ENCODE data around the gene FAM3C.

The FAM3C gene

DNA sequence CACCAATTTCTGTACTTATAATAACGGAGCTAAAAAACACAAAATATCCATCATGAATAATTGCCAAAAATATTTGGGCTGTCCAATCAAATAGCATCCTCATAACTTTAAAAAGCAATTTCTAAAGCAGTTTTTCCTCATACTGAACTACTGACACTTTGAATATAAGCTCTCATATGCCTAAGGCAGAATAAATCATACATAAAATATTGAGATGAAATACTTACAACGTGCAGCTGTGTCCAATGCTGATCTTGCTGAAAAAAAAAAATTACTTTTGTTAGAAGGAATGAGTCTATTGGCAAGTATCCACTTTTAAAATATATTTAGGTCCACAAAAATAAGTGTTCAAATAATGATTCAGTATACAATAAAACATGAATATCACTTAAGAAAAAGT is 24.2 kb downstream of the FAM3C start:
- ChIA-PET POLR2A (interaction anchor here (0.6 kb wide), 1 partner anchor 24 kb away, joined by 3 read pairs; the partner anchor contains the start of gene FAM3C), CTCF (interaction anchor here (2.3 kb wide), 1 partner anchor 25 kb away, joined by 22 read pairs; the partner anchor contains the start of gene FAM3C)
- Histone ChIP-seq H3K36me3 (ENCODE audit: control insufficient read depth in 4 of 4, insufficient read depth in 4 of 4, low read length in 3 of 4) (peaks cover 10 to 24% (median 22%) of the 10 kb centered on the region in 4 experiments), H3K4me3 (ENCODE audit: control insufficient read depth in 1 of 7, extremely low read depth in 1 of 7, insufficient read depth in 4 of 7, low read depth in 2 of 7, low read length in 6 of 7) (no peak overlapping the region), H3K4me1 (ENCODE audit: control extremely low read depth in 1 of 4, control insufficient read depth in 4 of 4, insufficient read depth in 4 of 4, low read length in 3 of 4) (peaks cover 4 to 13% (median 10%) of the 10 kb centered on the region in 4 experiments), H3K9me3 (ENCODE audit: control extremely low read depth in 1 of 5, control insufficient read depth in 4 of 5, insufficient read depth in 2 of 5, low read depth in 1 of 5, low read length in 4 of 5) (no peaks in the 10 kb centered on the region), H3K27ac (ENCODE audit: insufficient read depth in 1 of 2, low read depth in 1 of 2, low read length in 2 of 2, poor library complexity in 1 of 2, severe bottlenecking in 2 of 2) (peak overlapping the region in 1 of 2 experiments; percentile 13), H3K27me3 (replicated peaks in 2 of 5; ENCODE audit: control insufficient read depth in 4 of 5, insufficient read depth in 5 of 5, low read length in 4 of 5) (no peaks in the 10 kb centered on the region)
- no peak for DNase-seq
- WGBS (ENCODE audit: insufficient coverage) = 100% methylated on average over 1 of the region's 2 CpGs

- Histone ChIP-seq H3K4me1 (ENCODE audit: control extremely low read depth in 1 of 4, control insufficient read depth in 4 of 4, insufficient read depth in 4 of 4, low read length in 3 of 4) (peaks cover 4 to 13% (median 10%) of the 10 kb centered on the region in 4 experiments), H3K36me3 (ENCODE audit: control insufficient read depth in 4 of 4, insufficient read depth in 4 of 4, low read length in 3 of 4) (peaks cover 6 to 20% (median 20%) of the 10 kb centered on the region in 4 experiments), H3K9me3 (ENCODE audit: control extremely low read depth in 1 of 5, control insufficient read depth in 4 of 5, insufficient read depth in 2 of 5, low read depth in 1 of 5, low read length in 4 of 5) (no peaks in the 10 kb centered on the region), H3K27me3 (replicated peaks in 2 of 5; ENCODE audit: control insufficient read depth in 4 of 5, insufficient read depth in 5 of 5, low read length in 4 of 5) (no peaks in the 10 kb centered on the region), H3K4me3 (ENCODE audit: control insufficient read depth in 1 of 7, extremely low read depth in 1 of 7, insufficient read depth in 4 of 7, low read depth in 2 of 7, low read length in 6 of 7) (no peak overlapping the region), H3K27ac (ENCODE audit: insufficient read depth in 1 of 2, low read depth in 1 of 2, low read length in 2 of 2, poor library complexity in 1 of 2, severe bottlenecking in 2 of 2) (peak overlapping the region in 1 of 2 experiments; percentile 13)
- WGBS (ENCODE audit: insufficient coverage) = no CpG with 5 or more reads among the region's 1 CpG
- no peak for DNase-seq
- POLR2A ChIA-PET = interaction anchor here (0.6 kb wide), 1 partner anchor 25 kb away, joined by 3 read pairs; the partner anchor contains the start of gene FAM3C
- CTCF ChIA-PET = interaction anchor here (2.3 kb wide), 1 partner anchor 25 kb away, joined by 22 read pairs; the partner anchor contains the start of gene FAM3C
Observed at GRCh38 chr7:121371367-121371766, 24.7 kb downstream of the FAM3C start.

DNA sequence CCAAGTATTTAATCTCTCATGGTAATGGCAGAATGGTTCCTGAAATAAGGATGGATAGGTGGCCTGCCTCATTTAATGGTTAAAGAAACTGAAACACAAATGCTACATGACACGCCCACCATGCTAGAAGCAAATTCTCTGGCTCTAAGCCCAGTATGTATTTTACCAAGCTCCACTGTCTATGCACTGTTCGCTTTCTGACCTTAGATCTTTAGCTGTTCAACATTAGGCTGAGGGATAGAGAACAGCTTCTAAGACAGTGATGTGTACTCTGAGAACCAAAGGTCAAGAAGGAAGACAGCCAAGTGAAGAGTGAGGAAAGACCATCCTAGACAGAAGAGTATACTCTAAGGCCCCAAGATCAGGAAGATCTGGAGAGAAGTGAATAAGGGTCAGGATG is 26.6 kb downstream of the FAM3C start:
- Histone ChIP-seq H3K4me1 (ENCODE audit: control extremely low read depth in 1 of 4, control insufficient read depth in 4 of 4, insufficient read depth in 4 of 4, low read length in 3 of 4) (peaks cover 4 to 13% (median 10%) of the 10 kb centered on the region in 4 experiments), H3K27ac (ENCODE audit: insufficient read depth in 1 of 2, low read depth in 1 of 2, low read length in 2 of 2, poor library complexity in 1 of 2, severe bottlenecking in 2 of 2) (no peak overlapping the region), H3K9me3 (ENCODE audit: control extremely low read depth in 1 of 5, control insufficient read depth in 4 of 5, insufficient read depth in 2 of 5, low read depth in 1 of 5, low read length in 4 of 5) (no peaks in the 10 kb centered on the region), H3K27me3 (replicated peaks in 2 of 5; ENCODE audit: control insufficient read depth in 4 of 5, insufficient read depth in 5 of 5, low read length in 4 of 5) (no peaks in the 10 kb centered on the region), H3K4me3 (ENCODE audit: control insufficient read depth in 1 of 7, extremely low read depth in 1 of 7, insufficient read depth in 4 of 7, low read depth in 2 of 7, low read length in 6 of 7) (no peak overlapping the region), H3K36me3 (ENCODE audit: control insufficient read depth in 4 of 4, insufficient read depth in 4 of 4, low read length in 3 of 4) (peaks cover 0 to 19% (median 9%) of the 10 kb centered on the region in 4 experiments)
- ChIA-PET CTCF (interaction anchor here (0.9 to 5.1 kb wide), 4 partner anchors 16 to 179 kb away, joined by 3 to 67 read pairs (median 38); partner anchors contain the start of gene FAM3C), POLR2A (no interaction called here)
- 80% methylated on average over 1 of the region's 2 CpGs for WGBS (ENCODE audit: insufficient coverage)
- DNase-seq = no peak

DNA sequence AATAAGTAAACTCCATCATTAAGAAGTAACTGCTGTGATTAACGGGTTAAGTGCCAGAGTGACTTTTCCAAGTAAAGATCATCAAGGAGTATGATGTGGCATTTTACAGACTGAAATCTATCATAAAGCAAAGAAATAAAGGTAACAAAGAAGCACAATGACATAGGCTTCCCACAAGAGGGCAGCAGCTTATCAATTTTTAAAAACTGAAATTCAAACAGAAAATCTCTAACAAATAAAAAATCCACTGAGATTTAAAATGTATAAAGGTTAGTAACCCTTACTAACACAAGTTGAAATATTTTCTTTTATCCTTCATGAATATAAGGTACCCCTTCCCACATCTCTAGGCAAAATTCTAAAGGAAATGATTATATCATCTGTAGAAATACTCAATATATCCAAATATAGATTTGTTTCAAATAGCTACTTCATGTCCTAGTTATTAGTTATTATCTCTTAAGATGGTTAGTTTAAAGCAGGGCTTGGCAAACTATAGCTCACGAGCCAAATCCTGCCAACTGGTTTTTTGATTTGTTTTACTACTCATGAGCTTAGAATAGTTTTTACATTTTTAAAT is 29.2 kb downstream of the FAM3C start:
- Histone ChIP-seq H3K9me3 (ENCODE audit: control extremely low read depth in 1 of 5, control insufficient read depth in 4 of 5, insufficient read depth in 2 of 5, low read depth in 1 of 5, low read length in 4 of 5) (no peaks in the 10 kb centered on the region), H3K4me3 (ENCODE audit: control insufficient read depth in 1 of 7, extremely low read depth in 1 of 7, insufficient read depth in 4 of 7, low read depth in 2 of 7, low read length in 6 of 7) (no peak overlapping the region), H3K27ac (ENCODE audit: insufficient read depth in 1 of 2, low read depth in 1 of 2, low read length in 2 of 2, poor library complexity in 1 of 2, severe bottlenecking in 2 of 2) (no peak overlapping the region), H3K4me1 (ENCODE audit: control extremely low read depth in 1 of 4, control insufficient read depth in 4 of 4, insufficient read depth in 4 of 4, low read length in 3 of 4) (peaks cover 0 to 4% (median 0%) of the 10 kb centered on the region in 4 experiments), H3K27me3 (replicated peaks in 2 of 5; ENCODE audit: control insufficient read depth in 4 of 5, insufficient read depth in 5 of 5, low read length in 4 of 5) (no peaks in the 10 kb centered on the region), H3K36me3 (ENCODE audit: control insufficient read depth in 4 of 4, insufficient read depth in 4 of 4, low read length in 3 of 4) (peaks cover 5 to 20% (median 13%) of the 10 kb centered on the region in 4 experiments)
- WGBS (ENCODE audit: insufficient coverage) = no CpG with 5 or more reads among the region's 2 CpGs
- CTCF ChIA-PET = interaction anchor here (0.8 to 5.1 kb wide), 19 partner anchors 13 to 628 kb away, joined by 3 to 67 read pairs (median 5); partner anchors contain the start of gene FAM3C
- DNase-seq = peak; percentile 46 to 76 (median 68)
- POLR2A ChIA-PET = no interaction called here

- H3K9me3 ChIP-seq (ENCODE audit: control extremely low read depth in 1 of 5, control insufficient read depth in 4 of 5, insufficient read depth in 2 of 5, low read depth in 1 of 5, low read length in 4 of 5) = no peaks in the 10 kb centered on the region
- no peaks in the 10 kb centered on the region for H3K4me1 ChIP-seq (ENCODE audit: control extremely low read depth in 1 of 4, control insufficient read depth in 4 of 4, insufficient read depth in 4 of 4, low read length in 3 of 4)
- DNase-seq = no peak
- no peak overlapping the region for H3K4me3 ChIP-seq (ENCODE audit: control insufficient read depth in 1 of 7, extremely low read depth in 1 of 7, insufficient read depth in 4 of 7, low read depth in 2 of 7, low read length in 6 of 7)
- peaks cover 11 to 22% (median 16%) of the 10 kb centered on the region in 4 experiments for H3K36me3 ChIP-seq (ENCODE audit: control insufficient read depth in 4 of 4, insufficient read depth in 4 of 4, low read length in 3 of 4)
- CTCF ChIA-PET = interaction anchor here (1.1 to 1.3 kb wide), 3 partner anchors 13 to 189 kb away, joined by 3 to 4 read pairs (median 3); no protein-coding TSS in a partner anchor
- H3K27me3 ChIP-seq (replicated peaks in 2 of 5; ENCODE audit: control insufficient read depth in 4 of 5, insufficient read depth in 5 of 5, low read length in 4 of 5) = no peaks in the 10 kb centered on the region
- 100% methylated on average over 2 of the region's 5 CpGs for WGBS (ENCODE audit: insufficient coverage)
- no peak overlapping the region for H3K27ac ChIP-seq (ENCODE audit: insufficient read depth in 1 of 2, low read depth in 1 of 2, low read length in 2 of 2, poor library complexity in 1 of 2, severe bottlenecking in 2 of 2)
- POLR2A ChIA-PET = no interaction called here
Observed at GRCh38 chr7:121360564-121360963, 35.5 kb downstream of the FAM3C start.

DNA sequence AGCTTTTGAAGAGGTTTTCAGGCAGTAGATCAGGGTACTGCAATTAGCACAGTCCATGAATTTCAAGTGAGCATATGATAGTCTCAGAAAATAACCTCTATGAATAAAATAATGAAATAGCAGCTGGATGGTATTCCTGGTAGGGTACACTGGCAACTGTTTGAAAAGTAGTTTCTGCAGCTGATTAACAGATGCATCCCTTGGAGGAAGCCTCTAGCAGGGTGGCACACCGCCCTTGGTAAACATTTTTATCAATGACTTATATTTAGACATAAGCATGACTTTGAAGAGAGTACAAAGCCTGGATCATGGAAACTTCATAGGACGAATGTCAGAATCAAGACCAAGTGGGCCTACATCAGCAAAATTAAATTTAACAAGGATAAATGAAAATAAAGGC is 40.5 kb downstream of the FAM3C start:
- WGBS (ENCODE audit: insufficient coverage) = no CpG with 5 or more reads among the region's 2 CpGs
- peaks cover 5 to 23% (median 10%) of the 10 kb centered on the region in 4 experiments for H3K36me3 ChIP-seq (ENCODE audit: control insufficient read depth in 4 of 4, insufficient read depth in 4 of 4, low read length in 3 of 4)
- POLR2A ChIA-PET = no interaction called here
- CTCF ChIA-PET = interaction anchor here (1.0 kb wide), 1 partner anchor 193 kb away, joined by 3 read pairs; no protein-coding TSS in a partner anchor
- no peak for DNase-seq
- H3K4me3 ChIP-seq (ENCODE audit: control insufficient read depth in 1 of 7, extremely low read depth in 1 of 7, insufficient read depth in 4 of 7, low read depth in 2 of 7, low read length in 6 of 7) = no peak overlapping the region
- no peaks in the 10 kb centered on the region for H3K9me3 ChIP-seq (ENCODE audit: control extremely low read depth in 1 of 5, control insufficient read depth in 4 of 5, insufficient read depth in 2 of 5, low read depth in 1 of 5, low read length in 4 of 5)
- peaks cover 0 to 6% (median 0%) of the 10 kb centered on the region in 4 experiments for H3K4me1 ChIP-seq (ENCODE audit: control extremely low read depth in 1 of 4, control insufficient read depth in 4 of 4, insufficient read depth in 4 of 4, low read length in 3 of 4)
- H3K27ac ChIP-seq (ENCODE audit: insufficient read depth in 1 of 2, low read depth in 1 of 2, low read length in 2 of 2, poor library complexity in 1 of 2, severe bottlenecking in 2 of 2) = no peak overlapping the region
- H3K27me3 ChIP-seq (replicated peaks in 2 of 5; ENCODE audit: control insufficient read depth in 4 of 5, insufficient read depth in 5 of 5, low read length in 4 of 5) = no peaks in the 10 kb centered on the region

GRCh38 chr7:121352323-121352722 is 43.8 kb downstream of the FAM3C start:
- no peak overlapping the region for H3K27ac ChIP-seq (ENCODE audit: insufficient read depth in 1 of 2, low read depth in 1 of 2, low read length in 2 of 2, poor library complexity in 1 of 2, severe bottlenecking in 2 of 2)
- WGBS (ENCODE audit: insufficient coverage) = 40% methylated on average over 2 of the region's 3 CpGs
- POLR2A ChIA-PET = no interaction called here
- no peaks in the 10 kb centered on the region for H3K9me3 ChIP-seq (ENCODE audit: control extremely low read depth in 1 of 5, control insufficient read depth in 4 of 5, insufficient read depth in 2 of 5, low read depth in 1 of 5, low read length in 4 of 5)
- peaks cover 5 to 16% (median 6%) of the 10 kb centered on the region in 4 experiments for H3K36me3 ChIP-seq (ENCODE audit: control insufficient read depth in 4 of 4, insufficient read depth in 4 of 4, low read length in 3 of 4)
- H3K27me3 ChIP-seq (replicated peaks in 2 of 5; ENCODE audit: control insufficient read depth in 4 of 5, insufficient read depth in 5 of 5, low read length in 4 of 5) = no peaks in the 10 kb centered on the region
- CTCF ChIA-PET = interaction anchor here (0.8 to 2.3 kb wide), 4 partner anchors 15 to 195 kb away, joined by 3 to 12 read pairs (median 4); no protein-coding TSS in a partner anchor
- H3K4me1 ChIP-seq (ENCODE audit: control extremely low read depth in 1 of 4, control insufficient read depth in 4 of 4, insufficient read depth in 4 of 4, low read length in 3 of 4) = peaks cover 0 to 6% (median 0%) of the 10 kb centered on the region in 4 experiments
- DNase-seq = no peak
- no peak overlapping the region for H3K4me3 ChIP-seq (ENCODE audit: control insufficient read depth in 1 of 7, extremely low read depth in 1 of 7, insufficient read depth in 4 of 7, low read depth in 2 of 7, low read length in 6 of 7)
